ENCODE results near the gene RUFY3. TPM values are rescaled to one million over a fixed set of nuclear protein-coding genes. Genes with fewer than 3 reads are reported as not detected.

The RUFY3 gene
- total RNA-seq, 6 experiments from 2014 or later = 24.1 to 58.3 (median 30.3) TPM

DNA sequence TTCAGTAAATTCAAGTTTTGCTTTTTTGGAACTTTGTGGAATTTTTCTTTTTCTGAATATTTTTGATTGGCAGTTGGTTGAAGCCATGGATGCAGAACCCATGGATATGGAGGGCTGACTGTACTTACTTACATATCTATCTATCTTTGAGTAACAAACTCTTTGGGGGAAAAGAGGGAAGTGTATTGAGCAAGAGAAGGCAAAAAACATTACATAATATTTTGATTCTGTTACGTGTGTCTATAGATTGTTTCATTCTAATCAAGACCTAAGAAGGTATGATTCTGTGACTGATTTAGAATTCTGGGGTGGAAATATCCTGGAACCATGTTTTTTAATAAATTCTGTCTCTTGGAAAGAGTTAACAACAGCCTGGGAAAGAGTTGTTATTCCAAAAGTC, 86.4 kb downstream of the RUFY3 start:
- WGBS (ENCODE audit: insufficient coverage, low coverage, low lambda C conversion rate, missing lambda C conversion rate) = 76% methylated on average over 1 of the region's 1 CpG
- Histone ChIP-seq H3K36me3 (no peaks in the 10 kb centered on the region), H3K27me3 (no peaks in the 10 kb centered on the region), H3K4me1 (peaks cover 0 to 2% (median 0%) of the 10 kb centered on the region in 4 donors), H3K9me3 (no peaks in the 10 kb centered on the region), H3K4me3 (no peak overlapping the region), H3K27ac (no peak overlapping the region)
- TF ChIP-seq, protein P1, sequence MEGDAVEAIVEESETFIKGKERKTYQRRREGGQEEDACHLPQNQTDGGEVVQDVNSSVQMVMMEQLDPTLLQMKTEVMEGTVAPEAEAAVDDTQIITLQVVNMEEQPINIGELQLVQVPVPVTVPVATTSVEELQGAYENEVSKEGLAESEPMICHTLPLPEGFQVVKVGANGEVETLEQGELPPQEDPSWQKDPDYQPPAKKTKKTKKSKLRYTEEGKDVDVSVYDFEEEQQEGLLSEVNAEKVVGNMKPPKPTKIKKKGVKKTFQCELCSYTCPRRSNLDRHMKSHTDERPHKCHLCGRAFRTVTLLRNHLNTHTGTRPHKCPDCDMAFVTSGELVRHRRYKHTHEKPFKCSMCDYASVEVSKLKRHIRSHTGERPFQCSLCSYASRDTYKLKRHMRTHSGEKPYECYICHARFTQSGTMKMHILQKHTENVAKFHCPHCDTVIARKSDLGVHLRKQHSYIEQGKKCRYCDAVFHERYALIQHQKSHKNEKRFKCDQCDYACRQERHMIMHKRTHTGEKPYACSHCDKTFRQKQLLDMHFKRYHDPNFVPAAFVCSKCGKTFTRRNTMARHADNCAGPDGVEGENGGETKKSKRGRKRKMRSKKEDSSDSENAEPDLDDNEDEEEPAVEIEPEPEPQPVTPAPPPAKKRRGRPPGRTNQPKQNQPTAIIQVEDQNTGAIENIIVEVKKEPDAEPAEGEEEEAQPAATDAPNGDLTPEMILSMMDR (IDR thresholded peaks at IDR 0.05) = no peak
- TF ChIP-seq POLR2A (IDR thresholded peaks at IDR 0.05) = no peak
- DNase-seq (no peak), ATAC-seq (no peak)
- intact Hi-C loops (cut with DNase I) = no loop called here

DNA sequence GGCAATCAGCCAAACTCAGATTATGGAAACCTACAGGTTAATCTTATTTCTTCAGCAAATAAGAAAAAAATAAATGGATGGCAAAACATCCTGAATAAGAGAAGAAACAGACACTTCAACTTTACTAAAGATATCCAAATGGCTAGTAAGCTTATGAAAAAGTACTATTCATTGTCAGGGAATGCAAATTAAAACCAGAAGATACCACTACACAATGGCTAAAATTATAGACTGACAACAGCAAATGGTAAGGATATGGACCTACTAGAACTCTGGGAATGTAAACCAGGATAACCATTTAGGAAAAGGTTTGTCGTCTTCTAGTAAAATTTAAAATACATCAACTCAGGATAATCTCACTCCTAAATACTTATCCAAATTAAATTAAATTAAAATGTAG, 93.6 kb downstream of the RUFY3 start:
- H3K4me3 ChIP-seq = no peak overlapping the region
- H3K27me3 ChIP-seq = no peaks in the 10 kb centered on the region
- no peak for DNase-seq
- peaks cover 0 to 19% (median 6%) of the 10 kb centered on the region in 4 donors for H3K36me3 ChIP-seq
- intact Hi-C loops (cut with DNase I) = no loop called here
- peaks cover 0 to 2% (median 0%) of the 10 kb centered on the region in 4 donors for H3K4me1 ChIP-seq
- no peak for ATAC-seq
- no peak for TF ChIP-seq POLR2A (IDR thresholded peaks at IDR 0.05)
- TF ChIP-seq, protein P1 (IDR thresholded peaks at IDR 0.05) = no peak
- no peak overlapping the region for H3K27ac ChIP-seq
- H3K9me3 ChIP-seq = no peaks in the 10 kb centered on the region
- 94% methylated on average over 1 of the region's 1 CpG for WGBS (ENCODE audit: insufficient coverage, low coverage, low lambda C conversion rate, missing lambda C conversion rate)

DNA sequence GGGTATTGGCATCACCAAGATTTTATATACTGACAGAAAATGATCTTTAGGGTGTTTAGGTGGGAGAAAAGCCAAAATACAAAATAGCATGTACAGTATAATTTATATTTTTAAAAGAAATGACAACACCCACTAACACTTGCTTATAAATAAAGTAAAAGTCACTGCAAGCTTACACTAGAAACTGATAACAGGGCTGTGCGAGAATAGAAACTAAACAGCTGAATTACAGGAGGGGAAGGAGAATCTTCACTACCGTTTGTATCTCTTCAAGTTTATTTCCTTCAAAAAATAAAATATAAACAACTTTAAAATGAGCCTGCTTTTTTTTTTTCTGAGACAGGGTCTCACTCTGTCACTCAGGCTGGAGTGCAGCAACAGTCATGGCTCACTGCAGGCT, 95.1 kb downstream of the RUFY3 start:
- ATAC-seq = no peak
- H3K27ac ChIP-seq = no peak overlapping the region
- H3K36me3 ChIP-seq = peaks cover 0 to 31% (median 10%) of the 10 kb centered on the region in 4 donors
- peaks cover 0 to 2% (median 0%) of the 10 kb centered on the region in 4 donors for H3K4me1 ChIP-seq
- intact Hi-C loops (cut with DNase I) = no loop called here
- H3K27me3 ChIP-seq = no peaks in the 10 kb centered on the region
- H3K4me3 ChIP-seq = no peak overlapping the region
- H3K9me3 ChIP-seq = no peaks in the 10 kb centered on the region
- no peak for DNase-seq
- TF ChIP-seq POLR2A (IDR thresholded peaks at IDR 0.05) = no peak
- TF ChIP-seq, protein P1 (IDR thresholded peaks at IDR 0.05) = no peak
- 46% methylated on average over 2 of the region's 2 CpGs for WGBS (ENCODE audit: insufficient coverage, low coverage, low lambda C conversion rate, missing lambda C conversion rate)

DNA sequence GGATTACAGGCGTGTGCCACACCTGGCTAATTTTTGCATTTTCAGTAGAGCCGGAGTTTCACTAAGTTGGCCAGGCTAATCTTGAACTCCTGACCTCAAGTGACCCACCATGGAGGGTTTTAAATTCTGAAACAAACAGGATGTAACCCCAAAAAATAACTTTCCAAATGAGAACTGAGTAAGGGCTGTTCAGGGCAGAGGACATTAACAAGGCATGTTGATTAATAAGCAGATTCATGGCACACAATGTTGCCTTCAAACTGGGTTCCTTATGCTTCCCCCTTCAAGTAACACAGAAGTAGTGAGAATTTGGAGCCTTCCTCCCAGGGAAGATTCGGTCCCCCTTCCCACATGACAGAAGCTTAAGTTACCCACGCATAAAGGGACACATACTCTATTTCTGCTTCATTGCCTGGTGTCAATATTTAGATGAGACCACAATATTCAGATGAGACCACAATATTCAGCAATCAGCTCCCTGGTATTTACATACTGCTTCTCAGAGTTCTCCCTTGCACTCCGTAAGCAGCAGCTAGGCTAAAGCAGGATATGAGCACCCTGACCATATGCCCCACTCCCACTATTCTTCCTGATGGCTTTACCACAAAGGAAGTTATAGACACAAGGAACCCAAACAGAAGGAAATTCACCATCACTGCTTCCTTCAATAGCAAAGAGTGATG, 96.5 kb downstream of the RUFY3 start:
- no peak for TF ChIP-seq POLR2A (IDR thresholded peaks at IDR 0.05)
- TF ChIP-seq, protein P1 (IDR thresholded peaks at IDR 0.05) = no peak
- Histone ChIP-seq H3K36me3 (peaks cover 0 to 45% (median 12%) of the 10 kb centered on the region in 4 donors), H3K27ac (no peak overlapping the region), H3K27me3 (no peaks in the 10 kb centered on the region), H3K9me3 (no peaks in the 10 kb centered on the region), H3K4me3 (no peak overlapping the region), H3K4me1 (no peaks in the 10 kb centered on the region)
- 87% methylated on average over 4 of the region's 5 CpGs for WGBS (ENCODE audit: insufficient coverage, low coverage, low lambda C conversion rate, missing lambda C conversion rate)
- intact Hi-C loops (cut with DNase I) = no loop called here
- ATAC-seq (no peak), DNase-seq (no peak)
